ENCODE data around the gene SAMD8. TPM values are rescaled to one million over a fixed set of nuclear protein-coding genes. Genes with fewer than 3 reads are reported as not detected.

The SAMD8 gene
- total and polyA plus RNA-seq, 2 donors (not counting 3 experiments of a cell fraction or from before 2014, with no cell fraction given): 19.6 to 22.8 TPM

DNA sequence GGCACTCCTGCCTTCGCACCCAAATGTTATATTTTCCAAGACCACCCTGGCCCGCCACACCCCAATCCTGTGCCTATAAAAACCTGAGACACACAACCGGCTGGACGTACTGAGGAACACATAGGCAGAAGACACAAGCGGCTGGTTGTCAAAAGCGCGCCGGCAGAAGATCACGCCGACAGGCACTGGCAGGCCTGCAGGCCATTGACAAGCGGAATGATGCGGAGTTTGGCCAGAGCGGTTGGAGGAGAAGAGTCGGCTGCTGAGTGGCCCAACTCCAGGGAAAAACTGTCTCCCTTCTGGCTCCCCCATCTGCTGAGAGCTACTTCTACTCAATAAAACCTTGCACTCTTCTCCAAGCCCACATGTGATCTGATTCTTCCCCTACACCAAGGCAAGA, 39.7 kb upstream of the SAMD8 start:
- H3K4me3 ChIP-seq (replicated peaks in 1 of 3; ENCODE audit: insufficient read depth in 1 of 3, low read depth in 1 of 3, low read length in 3 of 3): no peak overlapping the region
- no peak overlapping the region for H3K9ac ChIP-seq (replicated peaks; ENCODE audit: extremely low read depth, insufficient read depth, low read length)
- no peaks in the 10 kb centered on the region for H4K20me1 ChIP-seq (replicated peaks; ENCODE audit: control insufficient read depth, extremely low read depth, insufficient read depth, low read length)
- H3K27me3 ChIP-seq (ENCODE audit: control insufficient read depth in 2 of 2, insufficient read depth in 2 of 2, low read length in 2 of 2): no peaks in the 10 kb centered on the region
- CTCF ChIA-PET: interaction anchor here (1.6 kb wide), 1 partner anchor 828 kb away, joined by 4 read pairs; no protein-coding TSS in a partner anchor
- H3K79me2 ChIP-seq (ENCODE audit: control insufficient read depth, insufficient read depth, low read length): no peaks in the 10 kb centered on the region
- no TSS peak for BruUV-seq (replicated peaks)
- no peak overlapping the region for H3K4me2 ChIP-seq (ENCODE audit: insufficient read depth, low read length)
- no peaks in the 10 kb centered on the region for H3K9me1 ChIP-seq (replicated peaks; ENCODE audit: control insufficient read depth, extremely low read depth, insufficient read depth, low read length)
- POLR2A ChIA-PET: no interaction called here
- DNase-seq (ENCODE audit: low read depth, low spot score) (no peak), FAIRE-seq (no peak)
- H3K9me3 ChIP-seq (replicated peaks; ENCODE audit: control insufficient read depth, insufficient read depth, low read length): no peaks in the 10 kb centered on the region
- H3K27ac ChIP-seq (ENCODE audit: insufficient read depth, low read depth, low read length): no peak overlapping the region
- no peak overlapping the region for H2AFZ ChIP-seq (ENCODE audit: low read depth, low read length)
- intact Hi-C loops (cut with micrococcal nuclease): no loop called here
- H3K4me1 ChIP-seq (ENCODE audit: control insufficient read depth, extremely low read depth, insufficient read depth, low read length): no peaks in the 10 kb centered on the region
- dilution Hi-C loops (cut with MboI; ENCODE audit: extremely low pct_ligation_motif_present, low sequenced_read_pairs): no loop called here
- no peak for TF ChIP-seq MYC (IDR thresholded peaks at IDR 0.05; ENCODE audit: low read depth, low read length)
- TF ChIP-seq POLR2AphosphoS5 (IDR thresholded peaks at IDR 0.05; ENCODE audit: insufficient read depth, low read depth, low read length): no peak
- no peak for TF ChIP-seq POLR2A (IDR thresholded peaks at IDR 0.05; ENCODE audit: low read depth, low read length)
- TF ChIP-seq, protein P1, sequence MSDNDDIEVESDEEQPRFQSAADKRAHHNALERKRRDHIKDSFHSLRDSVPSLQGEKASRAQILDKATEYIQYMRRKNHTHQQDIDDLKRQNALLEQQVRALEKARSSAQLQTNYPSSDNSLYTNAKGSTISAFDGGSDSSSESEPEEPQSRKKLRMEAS (IDR thresholded peaks at IDR 0.05; ENCODE audit: insufficient read depth, insufficient read length): no peak
- TF ChIP-seq JUN (IDR thresholded peaks at IDR 0.05; ENCODE audit: borderline replicate concordance, insufficient read depth, insufficient read length, low read depth): no peak
- no peak for TF ChIP-seq FOS (IDR thresholded peaks at IDR 0.05; ENCODE audit: borderline replicate concordance, insufficient read depth, low read length)
- no peak for TF ChIP-seq GATA2 (IDR thresholded peaks at IDR 0.05; ENCODE audit: insufficient read depth, insufficient read length, low read depth, low read length)
- TF ChIP-seq EZH2 (IDR thresholded peaks at IDR 0.05; ENCODE audit: borderline replicate concordance, low read depth, low read length, severe bottlenecking): no peak
- TF ChIP-seq, protein P2, sequence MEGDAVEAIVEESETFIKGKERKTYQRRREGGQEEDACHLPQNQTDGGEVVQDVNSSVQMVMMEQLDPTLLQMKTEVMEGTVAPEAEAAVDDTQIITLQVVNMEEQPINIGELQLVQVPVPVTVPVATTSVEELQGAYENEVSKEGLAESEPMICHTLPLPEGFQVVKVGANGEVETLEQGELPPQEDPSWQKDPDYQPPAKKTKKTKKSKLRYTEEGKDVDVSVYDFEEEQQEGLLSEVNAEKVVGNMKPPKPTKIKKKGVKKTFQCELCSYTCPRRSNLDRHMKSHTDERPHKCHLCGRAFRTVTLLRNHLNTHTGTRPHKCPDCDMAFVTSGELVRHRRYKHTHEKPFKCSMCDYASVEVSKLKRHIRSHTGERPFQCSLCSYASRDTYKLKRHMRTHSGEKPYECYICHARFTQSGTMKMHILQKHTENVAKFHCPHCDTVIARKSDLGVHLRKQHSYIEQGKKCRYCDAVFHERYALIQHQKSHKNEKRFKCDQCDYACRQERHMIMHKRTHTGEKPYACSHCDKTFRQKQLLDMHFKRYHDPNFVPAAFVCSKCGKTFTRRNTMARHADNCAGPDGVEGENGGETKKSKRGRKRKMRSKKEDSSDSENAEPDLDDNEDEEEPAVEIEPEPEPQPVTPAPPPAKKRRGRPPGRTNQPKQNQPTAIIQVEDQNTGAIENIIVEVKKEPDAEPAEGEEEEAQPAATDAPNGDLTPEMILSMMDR (IDR thresholded peaks at IDR 0.05; ENCODE audit: extremely low read depth in 1 of 2, insufficient read depth in 1 of 2, low read depth in 1 of 2, low read length in 2 of 2): no peak
- H3K36me3 ChIP-seq (ENCODE audit: control insufficient read depth in 2 of 2, extremely low read depth in 1 of 2, insufficient read depth in 2 of 2, low read length in 2 of 2): no peaks in the 10 kb centered on the region
